HepG2 (cell line): ENCODE measurements around the gene VMO1. TPM values are rescaled to one million over a fixed set of nuclear protein-coding genes. Genes with fewer than 3 reads are reported as not detected.

ENCODE experiments used
- ARNT2 ChIP-seq: sonication (generic); formaldehyde crosslinking; IDR thresholded peaks from 2 replicates; pipeline ENCODE4 v1.8.0; 2022; ENCODE audit warnings: mild to moderate bottlenecking, low read depth, missing genetic modification reagents, moderate library complexity
- CBX2 ChIP-seq, 2 experiments: fragments of 200-600 bp in 1 of 2; sonication (generic); formaldehyde crosslinking in 1 of 2; IDR thresholded peaks; 2 replicates each; pipeline versions ENCODE4 v1.7.0 to v1.8.1; 2018 to 2022; ENCODE audit warnings: low read depth in 2 of 2, low read length in 1 of 2, mild to moderate bottlenecking in 1 of 2, missing genetic modification reagents in 1 of 2
- DPF2 ChIP-seq: sonication (generic); formaldehyde crosslinking; IDR thresholded peaks from 2 replicates; pipeline ENCODE4 v1.4.0; 2020; ENCODE audit warnings: mild to moderate bottlenecking, low read depth, missing genetic modification reagents, borderline replicate concordance
- ESRRA ChIP-seq: sonication (generic); formaldehyde crosslinking; IDR thresholded peaks from 2 replicates; pipeline ENCODE4 v1.5.1; 2020; ENCODE audit warnings: mild to moderate bottlenecking, low read depth, missing genetic modification reagents
- HDAC1 ChIP-seq: sonication (generic); formaldehyde crosslinking; IDR thresholded peaks from 2 replicates; pipeline ENCODE4 v1.5.1; 2020; ENCODE audit warnings: mild to moderate bottlenecking, missing genetic modification reagents
- HMG20A ChIP-seq: IDR thresholded peaks from 2 replicates; pipeline ENCODE4 v1.6.1; 2016; ENCODE audit warnings: borderline replicate concordance
- KLF16 ChIP-seq, 2 experiments: sonication (generic) in 1 of 2; formaldehyde crosslinking in 1 of 2; IDR thresholded peaks; 2 replicates each; pipeline versions ENCODE4 v1.6.1 to v1.8.0; 2016 to 2023; ENCODE audit warnings: missing genetic modification reagents in 2 of 2, missing compliant biosample characterization in 1 of 2
- MEIS2 ChIP-seq: sonication (generic); formaldehyde crosslinking; IDR thresholded peaks from 2 replicates; pipeline ENCODE4 v1.9.0; 2021; ENCODE audit warnings: mild to moderate bottlenecking, missing genetic modification reagents
- MZF1 ChIP-seq: sonication (generic); formaldehyde crosslinking; IDR thresholded peaks from 2 replicates; pipeline ENCODE4 v1.8.1; 2023; ENCODE audit warnings: mild to moderate bottlenecking, missing genetic modification reagents, borderline replicate concordance
- NCOA2 ChIP-seq: sonication (generic); formaldehyde crosslinking; IDR thresholded peaks from 2 replicates; pipeline ENCODE4 v1.8.0; 2022; ENCODE audit warnings: inconsistent platforms
- RORA ChIP-seq: sonication (generic); formaldehyde crosslinking; IDR thresholded peaks from 2 replicates; pipeline ENCODE4 v1.5.0; 2020; ENCODE audit warnings: mild to moderate bottlenecking, missing genetic modification reagents, moderate library complexity
- SIN3A ChIP-seq: IDR thresholded peaks from 2 replicates; pipeline ENCODE4 v1.6.1; 2011; ENCODE audit warnings: low read depth, mild to moderate bottlenecking, control low read depth, low read length, borderline replicate concordance
- SPEN ChIP-seq: sonication (generic); formaldehyde crosslinking; IDR thresholded peaks from 2 replicates; pipeline ENCODE4 v1.5.1; 2020; ENCODE audit warnings: low read depth, mild to moderate bottlenecking, missing genetic modification reagents
- WIZ ChIP-seq: sonication (generic); formaldehyde crosslinking; IDR thresholded peaks from 2 replicates; pipeline ENCODE4 v1.5.1; 2020; ENCODE audit warnings: mild to moderate bottlenecking, missing genetic modification reagents
- ZC3H4 ChIP-seq: sonication (generic); formaldehyde crosslinking; IDR thresholded peaks from 2 replicates; pipeline ENCODE4 v1.4.0; 2020; ENCODE audit warnings: missing genetic modification reagents, borderline replicate concordance
- ZMAT5 ChIP-seq: sonication (generic); formaldehyde crosslinking; IDR thresholded peaks from 2 replicates; pipeline ENCODE4 v1.5.0; 2020; ENCODE audit warnings: mild to moderate bottlenecking, low read depth, missing genetic modification reagents, borderline replicate concordance
- ZNF414 ChIP-seq: sonication (generic); formaldehyde crosslinking; IDR thresholded peaks from 2 replicates; pipeline ENCODE4 v1.5.0; 2020; ENCODE audit warnings: missing genetic modification reagents
- ZNF496 ChIP-seq: sonication (generic); formaldehyde crosslinking; IDR thresholded peaks from 2 replicates; pipeline ENCODE4 v1.8.1; 2023; ENCODE audit warnings: mild to moderate bottlenecking, moderate library complexity, missing genetic modification reagents; ENCODE audit not compliant: insufficient replicate concordance
- ZNF543 ChIP-seq: sonication (generic); formaldehyde crosslinking; IDR thresholded peaks from 2 replicates; pipeline ENCODE4 v1.4.0; 2020; ENCODE audit warnings: mild to moderate bottlenecking, missing genetic modification reagents
- ZNF550 ChIP-seq: sonication (generic); formaldehyde crosslinking; IDR thresholded peaks from 2 replicates; pipeline ENCODE4 v1.4.0; 2020; ENCODE audit warnings: mild to moderate bottlenecking, missing genetic modification reagents, borderline replicate concordance
- ZNF616 ChIP-seq: sonication (generic); formaldehyde crosslinking; IDR thresholded peaks from 2 replicates; pipeline ENCODE4 v1.5.0; 2020; ENCODE audit warnings: low read depth, mild to moderate bottlenecking, missing genetic modification reagents
- ZNF746 ChIP-seq: sonication (generic); formaldehyde crosslinking; IDR thresholded peaks from 2 replicates; pipeline ENCODE4 v1.8.0; 2022; ENCODE audit warnings: mild to moderate bottlenecking, missing genetic modification reagents
- polyA plus RNA-seq, 8 experiments: library from polyadenylated mRNA; depleted of rRNA in 3 of 8; stranded (reverse) in 7 of 8; unstranded in 1 of 8; fragments of >200 nt; fragmentation: Illumina TruSeq in 4 of 8; extraction: Trizol in 4 of 8; gene quantifications; 2 replicates each; pipeline versions ENCODE4 v1.2.1 to v1.2.3, GENCODE V29; 2011 to 2016; ENCODE audit warnings: low read depth in 4 of 8, missing spikeins in 1 of 8, mixed read lengths in 1 of 8; ENCODE audit not compliant: insufficient read depth in 1 of 8
- total RNA-seq, 5 experiments: library from RNA; depleted of rRNA; stranded (reverse); fragments of >200 nt; fragmentation: Illumina TruSeq; extraction: Trizol; gene quantifications; 2 replicates each; pipeline ENCODE4 v1.2.3, GENCODE V29; 2016; ENCODE audit warnings: low read depth in 1 of 5
- TF ChIP-seq, protein P1 (sequence below): IDR thresholded peaks from 2 replicates; pipeline ENCODE4 v1.6.1; 2018; ENCODE audit warnings: missing genetic modification reagents, mild to moderate bottlenecking, missing compliant biosample characterization
- TF ChIP-seq, protein P2 (sequence below): sonication (generic); formaldehyde crosslinking; IDR thresholded peaks from 2 replicates; pipeline ENCODE4 v1.5.0; 2020; ENCODE audit warnings: mild to moderate bottlenecking, missing genetic modification reagents

Gene VMO1
- total and polyA plus RNA-seq, 2 of the 13 experiments (the other 11 are each of a cell fraction or from before 2014, with no cell fraction given): not detected

- no peak for TF ChIP-seq CBX2 (IDR thresholded peaks at IDR 0.05; ENCODE audit: low read depth, low read length)
- TF ChIP-seq CBX2 (CRISPR knock-in tag; IDR thresholded peaks at IDR 0.05; ENCODE audit: low read depth): no peak
- TF ChIP-seq ZNF414: no peak
- TF ChIP-seq ARNT2 (CRISPR knock-in tag): 0 out of 2 replicates have a peak, but pooled peaks have one; percentile 6
- TF ChIP-seq ZNF550 (CRISPR knock-in tag): no peak
- TF ChIP-seq DPF2 (CRISPR knock-in tag): no peak
- TF ChIP-seq SPEN (CRISPR knock-in tag): no peak
- no peak for TF ChIP-seq RORA (CRISPR knock-in tag)
- no peak for TF ChIP-seq ZMAT5 (CRISPR knock-in tag)
- no peak for TF ChIP-seq NCOA2 (CRISPR knock-in tag)
- no peak for TF ChIP-seq ZNF543 (CRISPR knock-in tag)
- no peak for TF ChIP-seq WIZ (CRISPR knock-in tag)
- no peak for TF ChIP-seq ZNF496 (CRISPR knock-in tag)
- TF ChIP-seq HMG20A (CRISPR knock-in tag): no peak
- no peak for TF ChIP-seq ZNF616 (CRISPR knock-in tag)
- TF ChIP-seq, protein P1, sequence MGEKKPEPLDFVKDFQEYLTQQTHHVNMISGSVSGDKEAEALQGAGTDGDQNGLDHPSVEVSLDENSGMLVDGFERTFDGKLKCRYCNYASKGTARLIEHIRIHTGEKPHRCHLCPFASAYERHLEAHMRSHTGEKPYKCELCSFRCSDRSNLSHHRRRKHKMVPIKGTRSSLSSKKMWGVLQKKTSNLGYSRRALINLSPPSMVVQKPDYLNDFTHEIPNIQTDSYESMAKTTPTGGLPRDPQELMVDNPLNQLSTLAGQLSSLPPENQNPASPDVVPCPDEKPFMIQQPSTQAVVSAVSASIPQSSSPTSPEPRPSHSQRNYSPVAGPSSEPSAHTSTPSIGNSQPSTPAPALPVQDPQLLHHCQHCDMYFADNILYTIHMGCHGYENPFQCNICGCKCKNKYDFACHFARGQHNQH (CRISPR knock-in tag): no peak
- TF ChIP-seq SIN3A: no peak
- TF ChIP-seq MZF1 (CRISPR knock-in tag): no peak
- TF ChIP-seq ZNF746 (CRISPR knock-in tag): no peak
- no peak for TF ChIP-seq ESRRA (CRISPR knock-in tag)
- TF ChIP-seq KLF16 (CRISPR knock-in tag; IDR thresholded peaks at IDR 0.05): no peak
- no peak for TF ChIP-seq MEIS2 (CRISPR knock-in tag)
- TF ChIP-seq, protein P2, sequence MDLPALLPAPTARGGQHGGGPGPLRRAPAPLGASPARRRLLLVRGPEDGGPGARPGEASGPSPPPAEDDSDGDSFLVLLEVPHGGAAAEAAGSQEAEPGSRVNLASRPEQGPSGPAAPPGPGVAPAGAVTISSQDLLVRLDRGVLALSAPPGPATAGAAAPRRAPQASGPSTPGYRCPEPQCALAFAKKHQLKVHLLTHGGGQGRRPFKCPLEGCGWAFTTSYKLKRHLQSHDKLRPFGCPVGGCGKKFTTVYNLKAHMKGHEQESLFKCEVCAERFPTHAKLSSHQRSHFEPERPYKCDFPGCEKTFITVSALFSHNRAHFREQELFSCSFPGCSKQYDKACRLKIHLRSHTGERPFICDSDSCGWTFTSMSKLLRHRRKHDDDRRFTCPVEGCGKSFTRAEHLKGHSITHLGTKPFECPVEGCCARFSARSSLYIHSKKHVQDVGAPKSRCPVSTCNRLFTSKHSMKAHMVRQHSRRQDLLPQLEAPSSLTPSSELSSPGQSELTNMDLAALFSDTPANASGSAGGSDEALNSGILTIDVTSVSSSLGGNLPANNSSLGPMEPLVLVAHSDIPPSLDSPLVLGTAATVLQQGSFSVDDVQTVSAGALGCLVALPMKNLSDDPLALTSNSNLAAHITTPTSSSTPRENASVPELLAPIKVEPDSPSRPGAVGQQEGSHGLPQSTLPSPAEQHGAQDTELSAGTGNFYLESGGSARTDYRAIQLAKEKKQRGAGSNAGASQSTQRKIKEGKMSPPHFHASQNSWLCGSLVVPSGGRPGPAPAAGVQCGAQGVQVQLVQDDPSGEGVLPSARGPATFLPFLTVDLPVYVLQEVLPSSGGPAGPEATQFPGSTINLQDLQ (CRISPR knock-in tag): no peak
- no peak; the same call in 1 of the 2 replicates for TF ChIP-seq ZC3H4
- TF ChIP-seq HDAC1: no peak
These were observed 2.1 kb upstream of the VMO1 start (continued) for GRCh38 chr17:4788159-4788806.
